ENCODE measurements around the gene PPP1R1C.

PPP1R1C gene

DNA sequence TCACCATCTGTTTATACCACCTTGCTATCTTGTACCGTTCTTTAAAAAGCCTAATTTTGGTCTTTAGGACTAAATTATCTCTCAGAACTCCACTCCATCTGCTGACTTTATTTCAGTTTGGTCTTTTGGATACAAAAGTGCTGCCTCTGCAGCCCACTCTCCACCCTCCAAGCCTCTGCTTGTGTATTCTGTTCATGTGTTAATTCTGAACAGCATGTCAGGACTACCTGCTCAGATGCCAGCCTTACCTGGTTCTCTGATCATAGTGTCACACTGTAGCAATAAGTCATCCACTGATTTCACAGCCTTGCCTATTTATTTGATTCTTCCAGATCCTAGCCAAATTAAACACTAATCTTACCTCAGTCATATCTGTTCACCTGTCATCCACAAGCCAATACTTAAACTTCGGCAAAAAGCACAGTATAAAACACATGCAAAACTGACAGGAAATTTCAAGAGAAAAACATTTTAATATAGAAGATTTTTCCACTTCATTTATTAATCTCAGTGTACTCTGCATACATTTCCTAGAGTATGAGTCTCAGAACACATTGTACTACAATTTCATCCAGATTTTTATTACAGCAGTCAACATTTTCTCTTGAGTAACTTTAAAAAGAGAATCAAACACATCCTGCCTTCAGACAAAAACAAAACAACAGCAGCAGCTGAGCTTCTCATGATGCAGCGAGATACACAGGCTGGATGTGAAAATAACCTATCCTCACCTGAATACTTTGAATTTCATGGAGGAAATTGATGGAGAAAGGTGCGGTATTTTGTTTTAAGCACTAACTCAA is 64.9 kb downstream of the PPP1R1C start:
- TF ChIP-seq, protein P1, sequence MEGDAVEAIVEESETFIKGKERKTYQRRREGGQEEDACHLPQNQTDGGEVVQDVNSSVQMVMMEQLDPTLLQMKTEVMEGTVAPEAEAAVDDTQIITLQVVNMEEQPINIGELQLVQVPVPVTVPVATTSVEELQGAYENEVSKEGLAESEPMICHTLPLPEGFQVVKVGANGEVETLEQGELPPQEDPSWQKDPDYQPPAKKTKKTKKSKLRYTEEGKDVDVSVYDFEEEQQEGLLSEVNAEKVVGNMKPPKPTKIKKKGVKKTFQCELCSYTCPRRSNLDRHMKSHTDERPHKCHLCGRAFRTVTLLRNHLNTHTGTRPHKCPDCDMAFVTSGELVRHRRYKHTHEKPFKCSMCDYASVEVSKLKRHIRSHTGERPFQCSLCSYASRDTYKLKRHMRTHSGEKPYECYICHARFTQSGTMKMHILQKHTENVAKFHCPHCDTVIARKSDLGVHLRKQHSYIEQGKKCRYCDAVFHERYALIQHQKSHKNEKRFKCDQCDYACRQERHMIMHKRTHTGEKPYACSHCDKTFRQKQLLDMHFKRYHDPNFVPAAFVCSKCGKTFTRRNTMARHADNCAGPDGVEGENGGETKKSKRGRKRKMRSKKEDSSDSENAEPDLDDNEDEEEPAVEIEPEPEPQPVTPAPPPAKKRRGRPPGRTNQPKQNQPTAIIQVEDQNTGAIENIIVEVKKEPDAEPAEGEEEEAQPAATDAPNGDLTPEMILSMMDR (IDR thresholded peaks at IDR 0.05; ENCODE audit: borderline replicate concordance, insufficient read depth, low read depth, low read length): no peak
- H3K4me3 ChIP-seq (ENCODE audit: low read depth, low read length): no peak overlapping the region

DNA sequence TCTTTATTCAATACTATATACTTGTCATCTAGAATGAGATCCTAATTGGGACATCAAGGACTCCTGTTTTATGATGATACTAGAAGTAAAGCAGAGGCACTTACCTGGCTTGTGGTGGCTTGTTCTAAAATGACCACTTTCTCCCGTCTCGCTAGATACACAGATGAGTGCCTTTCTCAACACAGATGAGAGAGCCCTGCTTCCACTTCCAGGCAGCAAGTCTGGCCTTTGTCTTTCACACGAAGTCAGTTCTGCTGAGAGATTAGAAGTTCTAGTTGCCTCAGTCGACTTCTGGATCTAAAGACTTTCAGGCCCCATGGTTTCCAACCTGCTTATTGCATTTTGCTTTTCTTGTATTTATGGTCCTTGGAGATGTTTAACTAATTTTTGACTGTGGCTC is 70.3 kb downstream of the PPP1R1C start:
- TF ChIP-seq, protein P1 (IDR thresholded peaks at IDR 0.05; ENCODE audit: borderline replicate concordance, insufficient read depth, low read depth, low read length): no peak
- H3K4me3 ChIP-seq (ENCODE audit: low read depth, low read length): no peak overlapping the region

DNA sequence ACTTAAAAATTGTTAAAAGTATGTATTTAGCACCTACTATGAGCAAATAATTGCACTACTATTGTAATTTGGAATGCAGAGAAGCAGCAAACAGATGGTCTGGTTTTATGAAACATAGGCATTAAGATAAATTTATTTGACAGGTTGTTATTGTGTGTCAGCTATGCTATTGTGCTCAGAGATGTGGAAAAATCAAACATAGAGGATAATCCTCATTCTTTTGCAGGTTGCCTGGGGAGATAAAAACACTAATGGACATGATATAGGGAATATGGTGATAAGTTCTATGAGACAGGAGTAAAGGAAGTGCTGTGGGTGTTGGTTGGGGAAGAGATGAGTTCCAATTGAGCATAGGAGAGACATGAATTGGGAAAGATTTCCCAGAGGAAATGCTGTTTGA is 71.3 kb downstream of the PPP1R1C start:
- TF ChIP-seq, protein P1 (IDR thresholded peaks at IDR 0.05; ENCODE audit: borderline replicate concordance, insufficient read depth, low read depth, low read length): no peak
- H3K4me3 ChIP-seq (ENCODE audit: low read depth, low read length): no peak overlapping the region

DNA sequence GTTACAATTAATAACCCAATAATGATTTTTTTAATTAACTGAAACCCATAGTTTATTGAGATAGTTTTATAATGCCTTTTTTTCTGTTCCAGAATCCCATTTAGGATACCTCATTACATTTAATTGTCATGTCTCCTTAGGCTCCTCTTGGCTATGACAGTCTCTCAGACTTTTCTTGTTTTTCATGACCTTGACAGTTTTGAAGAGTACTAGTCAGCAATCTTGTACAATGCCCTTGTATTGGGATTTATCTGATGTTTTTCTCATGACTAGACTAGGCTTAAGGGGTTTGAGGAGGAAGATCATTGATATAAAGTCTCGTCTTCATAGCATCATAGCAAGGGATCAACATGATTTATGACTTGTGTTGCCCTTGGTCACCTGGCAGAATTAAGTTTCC is 72.4 kb downstream of the PPP1R1C start:
- TF ChIP-seq, protein P1 (IDR thresholded peaks at IDR 0.05; ENCODE audit: borderline replicate concordance, insufficient read depth, low read depth, low read length): no peak
- H3K4me3 ChIP-seq (ENCODE audit: low read depth, low read length): no peak overlapping the region

DNA sequence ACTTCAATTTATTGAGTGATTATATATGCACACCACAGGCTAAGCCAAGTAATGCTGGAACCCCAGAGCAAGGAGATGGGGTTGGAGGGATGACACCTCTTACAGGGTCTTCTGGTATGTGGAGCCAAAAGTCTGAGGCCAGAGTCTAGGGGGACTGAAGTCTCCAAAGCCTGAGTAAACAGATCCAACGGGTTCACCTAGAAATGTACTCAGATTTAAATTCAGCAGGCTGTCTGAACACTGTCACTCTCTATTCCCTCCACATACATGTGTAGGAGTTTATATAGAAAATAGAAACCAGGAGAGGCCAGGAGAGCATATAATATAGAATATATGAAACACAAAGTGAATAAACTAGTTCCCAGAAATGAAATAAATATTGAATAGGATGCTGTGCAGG is 76.1 kb downstream of the PPP1R1C start:
- no peak overlapping the region for H3K4me3 ChIP-seq (ENCODE audit: low read depth, low read length)
- TF ChIP-seq, protein P1 (IDR thresholded peaks at IDR 0.05; ENCODE audit: borderline replicate concordance, insufficient read depth, low read depth, low read length): no peak

DNA sequence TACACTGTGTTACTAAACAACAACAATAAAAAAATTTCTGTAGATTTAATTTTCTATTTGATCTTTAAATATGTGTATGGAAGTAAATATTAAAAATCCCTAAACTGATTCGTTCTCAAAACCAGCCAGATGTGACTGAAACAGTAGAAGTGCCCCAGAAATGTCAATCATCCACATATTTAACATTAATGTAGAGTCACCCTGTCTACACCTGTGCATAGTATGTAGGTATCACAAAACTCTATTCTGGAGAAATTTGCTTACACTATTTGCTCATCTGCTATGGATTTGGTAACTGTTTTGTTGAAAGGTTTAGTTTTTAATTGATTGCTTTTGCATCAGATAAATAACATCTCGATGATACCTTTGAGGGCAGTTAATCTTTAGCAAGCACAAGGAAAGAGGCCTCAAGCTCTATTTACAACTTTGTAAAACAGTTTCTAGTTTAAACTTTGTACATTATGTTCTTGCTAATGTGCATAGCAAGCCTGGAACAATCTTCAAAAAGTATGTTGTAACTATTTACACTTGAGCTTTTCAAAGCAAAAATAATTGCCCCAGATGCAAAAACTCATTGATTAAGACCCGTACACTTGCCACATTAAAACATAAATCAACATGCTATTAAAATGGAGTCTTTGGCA is 76.8 kb downstream of the PPP1R1C start:
- TF ChIP-seq, protein P1 (IDR thresholded peaks at IDR 0.05; ENCODE audit: borderline replicate concordance, insufficient read depth, low read depth, low read length): no peak
- H3K4me3 ChIP-seq (ENCODE audit: low read depth, low read length): no peak overlapping the region
